ENCODE measurements around the gene IMP4. TPM values are rescaled to one million over a fixed set of nuclear protein-coding genes. Genes with fewer than 3 reads are reported as not detected.

Gene IMP4
- total and polyA plus RNA-seq, 2 of the 4 experiments (the other 2 are of a cell fraction) = 154 to 169 TPM

DNA sequence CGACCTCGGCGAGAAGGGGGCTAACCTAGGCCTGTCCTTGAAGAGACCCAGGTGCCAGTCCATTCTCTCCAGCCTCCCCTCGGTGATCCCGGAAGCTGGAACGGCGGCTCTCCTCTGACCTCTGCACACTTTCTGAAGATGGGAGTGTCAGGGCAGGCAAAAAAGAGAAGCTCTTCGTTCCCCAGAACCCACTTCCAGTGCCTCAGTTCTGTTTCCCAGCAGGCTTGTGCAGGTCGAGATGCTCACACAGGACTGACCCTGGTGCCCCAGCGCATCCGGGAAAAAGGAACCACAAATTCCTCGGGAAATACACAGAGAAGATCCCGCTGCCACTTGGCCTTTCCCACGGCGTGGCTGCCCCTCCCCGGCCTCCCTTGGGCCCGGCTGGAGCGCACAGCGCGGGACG lies 12.5 kb downstream of the IMP4 start:
- ATAC-seq (ENCODE audit: low read depth) = no peak

More for the DNA sequence above, 12.5 kb downstream of the IMP4 start:
- peaks cover 4% of the 10 kb centered on the region; the same call in 1 of the 2 replicates for H4K20me1 ChIP-seq (ENCODE audit: insufficient read depth, low read length)
- ChIA-PET CTCF (interaction anchor here (1.5 kb wide), 1 partner anchor 13 kb away, joined by 8 read pairs; the partner anchor contains the start of gene IMP4), POLR2A (ENCODE audit: unreplicated experiment) (no interaction called here)
- 7% methylated on average over 6 of the region's 21 CpGs; no CpG with 5 or more reads in 1 of the 2 experiments for WGBS, 2 experiments (ENCODE audit: extremely low coverage in 2 of 2, insufficient read length in 1 of 2)
- DNase-seq = no peak
- no peak overlapping the region for H2BK20ac ChIP-seq (ENCODE audit: low read depth, low read length)
- H3K14ac ChIP-seq (replicated peaks; ENCODE audit: low read depth, low read length) = peak overlapping the region; percentile 87
- intact Hi-C loops (cut with micrococcal nuclease) = loop anchor here (1.0 kb wide), 1 partner anchor 12 kb away; no protein-coding TSS in a partner anchor
- peak overlapping the region; percentile 51 to 85; a peak in 2 of 4 replicates for H4K8ac ChIP-seq (ENCODE audit: low read depth in 2 of 2, low read length in 2 of 2)
- H3K27me3 ChIP-seq (ENCODE audit: control insufficient read depth, insufficient read depth, low read length) = no peaks in the 10 kb centered on the region
- peak overlapping the region; percentile 70; the same call in 1 of the 2 replicates for H3K4ac ChIP-seq (ENCODE audit: low read depth, low read length)
- no peaks in the 10 kb centered on the region for H3K36me3 ChIP-seq (ENCODE audit: control insufficient read depth, insufficient read depth, low read length)
- H3K4me3 ChIP-seq (ENCODE audit: insufficient read depth, low read depth, low read length) = peak overlapping the region; percentile 71
- H2BK120ac ChIP-seq (ENCODE audit: low read depth, low read length) = no peak overlapping the region
- in situ Hi-C loops (cut with MboI; ENCODE audit: low sequenced_read_pairs) = loop anchor here (25.0 kb wide), 1 partner anchor 757 kb away; the partner anchor contains the start of gene PLEKHB2
- H2AFZ ChIP-seq (replicated peaks; ENCODE audit: low read length, poor library complexity) = peak overlapping the region; percentile 99
- no peak for TF ChIP-seq MAFK (IDR thresholded peaks at IDR 0.05; ENCODE audit: low read depth, low read length)
- TF ChIP-seq, protein P1, sequence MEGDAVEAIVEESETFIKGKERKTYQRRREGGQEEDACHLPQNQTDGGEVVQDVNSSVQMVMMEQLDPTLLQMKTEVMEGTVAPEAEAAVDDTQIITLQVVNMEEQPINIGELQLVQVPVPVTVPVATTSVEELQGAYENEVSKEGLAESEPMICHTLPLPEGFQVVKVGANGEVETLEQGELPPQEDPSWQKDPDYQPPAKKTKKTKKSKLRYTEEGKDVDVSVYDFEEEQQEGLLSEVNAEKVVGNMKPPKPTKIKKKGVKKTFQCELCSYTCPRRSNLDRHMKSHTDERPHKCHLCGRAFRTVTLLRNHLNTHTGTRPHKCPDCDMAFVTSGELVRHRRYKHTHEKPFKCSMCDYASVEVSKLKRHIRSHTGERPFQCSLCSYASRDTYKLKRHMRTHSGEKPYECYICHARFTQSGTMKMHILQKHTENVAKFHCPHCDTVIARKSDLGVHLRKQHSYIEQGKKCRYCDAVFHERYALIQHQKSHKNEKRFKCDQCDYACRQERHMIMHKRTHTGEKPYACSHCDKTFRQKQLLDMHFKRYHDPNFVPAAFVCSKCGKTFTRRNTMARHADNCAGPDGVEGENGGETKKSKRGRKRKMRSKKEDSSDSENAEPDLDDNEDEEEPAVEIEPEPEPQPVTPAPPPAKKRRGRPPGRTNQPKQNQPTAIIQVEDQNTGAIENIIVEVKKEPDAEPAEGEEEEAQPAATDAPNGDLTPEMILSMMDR (conservative IDR thresholded peaks at IDR 0.05; ENCODE audit: low read depth, low read length) = no peak
- no peak for TF ChIP-seq CEBPB (IDR thresholded peaks at IDR 0.05; ENCODE audit: low read depth, low read length)
- no peak for TF ChIP-seq CHD1 (IDR thresholded peaks at IDR 0.05; ENCODE audit: low read depth, low read length)
- no peak for TF ChIP-seq MXI1 (IDR thresholded peaks at IDR 0.05; ENCODE audit: borderline replicate concordance, low read depth, low read length)
- no peak for TF ChIP-seq RCOR1 (IDR thresholded peaks at IDR 0.05; ENCODE audit: insufficient replicate concordance, low read length)
- TF ChIP-seq BHLHE40 (IDR thresholded peaks at IDR 0.05; ENCODE audit: low read depth, low read length) = no peak
- TF ChIP-seq RFX5 (IDR thresholded peaks at IDR 0.05; ENCODE audit: low read depth, low read length) = no peak
- TF ChIP-seq POLR2A (IDR thresholded peaks at IDR 0.05; ENCODE audit: low read depth, low read length) = no peak
- TF ChIP-seq SMC3 (IDR thresholded peaks at IDR 0.05; ENCODE audit: low read depth, low read length) = no peak
- no peak for TF ChIP-seq NFE2L2 (IDR thresholded peaks at IDR 0.05; ENCODE audit: low read depth, low read length)
- TF ChIP-seq, protein P2, sequence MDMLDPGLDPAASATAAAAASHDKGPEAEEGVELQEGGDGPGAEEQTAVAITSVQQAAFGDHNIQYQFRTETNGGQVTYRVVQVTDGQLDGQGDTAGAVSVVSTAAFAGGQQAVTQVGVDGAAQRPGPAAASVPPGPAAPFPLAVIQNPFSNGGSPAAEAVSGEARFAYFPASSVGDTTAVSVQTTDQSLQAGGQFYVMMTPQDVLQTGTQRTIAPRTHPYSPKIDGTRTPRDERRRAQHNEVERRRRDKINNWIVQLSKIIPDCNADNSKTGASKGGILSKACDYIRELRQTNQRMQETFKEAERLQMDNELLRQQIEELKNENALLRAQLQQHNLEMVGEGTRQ (IDR thresholded peaks at IDR 0.05; ENCODE audit: low read depth, low read length) = no peak
- TF ChIP-seq, protein P3, sequence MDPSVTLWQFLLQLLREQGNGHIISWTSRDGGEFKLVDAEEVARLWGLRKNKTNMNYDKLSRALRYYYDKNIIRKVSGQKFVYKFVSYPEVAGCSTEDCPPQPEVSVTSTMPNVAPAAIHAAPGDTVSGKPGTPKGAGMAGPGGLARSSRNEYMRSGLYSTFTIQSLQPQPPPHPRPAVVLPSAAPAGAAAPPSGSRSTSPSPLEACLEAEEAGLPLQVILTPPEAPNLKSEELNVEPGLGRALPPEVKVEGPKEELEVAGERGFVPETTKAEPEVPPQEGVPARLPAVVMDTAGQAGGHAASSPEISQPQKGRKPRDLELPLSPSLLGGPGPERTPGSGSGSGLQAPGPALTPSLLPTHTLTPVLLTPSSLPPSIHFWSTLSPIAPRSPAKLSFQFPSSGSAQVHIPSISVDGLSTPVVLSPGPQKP (IDR thresholded peaks at IDR 0.05; ENCODE audit: borderline replicate concordance, low read depth, low read length) = no peak
- no peak for TF ChIP-seq FOS (IDR thresholded peaks at IDR 0.05; ENCODE audit: low read depth, low read length)
- TF ChIP-seq RAD21 (IDR thresholded peaks at IDR 0.05; ENCODE audit: low read length) = no peak
- no peak for TF ChIP-seq MAZ (IDR thresholded peaks at IDR 0.05; ENCODE audit: borderline replicate concordance, low read depth, low read length)
- H3K23ac ChIP-seq (ENCODE audit: low read depth, low read length) = peak overlapping the region; percentile 90; the same call in 1 of the 2 replicates
- dilution Hi-C loops (cut with HindIII; ENCODE audit: low sequenced_read_pairs, unreplicated experiment) = no loop called here
- no peak overlapping the region for H2AK5ac ChIP-seq (ENCODE audit: low read depth, low read length)
- peak overlapping the region; percentile 67 for H3K4me2 ChIP-seq (ENCODE audit: low read depth, low read length)
- H3K18ac ChIP-seq (ENCODE audit: low read depth, low read length) = no peak overlapping the region
- H3K79me1 ChIP-seq (ENCODE audit: low read depth in 1 of 2, low read length in 2 of 2) = peaks cover 8 to 28% of the 10 kb centered on the region in 2 experiments; a peak in 3 of 4 replicates
- 0 out of 2 replicates have a peak, but pooled peaks cover 10% of the 10 kb centered on the region for H3K9me1 ChIP-seq (ENCODE audit: insufficient read depth, low read length)
- peak overlapping the region; percentile 32; the same call in 1 of the 2 replicates for H3K9ac ChIP-seq (ENCODE audit: low read depth, low read length)
- peak overlapping the region; percentile 60 for H2AK9ac ChIP-seq (replicated peaks; ENCODE audit: low read depth, low read length, poor library complexity)
- H4K91ac ChIP-seq (ENCODE audit: insufficient read depth, low read depth, low read length) = no peak overlapping the region
- H3K27ac ChIP-seq (ENCODE audit: insufficient read depth, low read length) = peak overlapping the region; percentile 5; the same call in 1 of the 2 replicates
- H2BK5ac ChIP-seq (ENCODE audit: low read depth, low read length, poor library complexity, severe bottlenecking) = no peak overlapping the region
- no peaks in the 10 kb centered on the region; the same call in 1 of the 2 replicates for H3K4me1 ChIP-seq (ENCODE audit: control insufficient read depth, insufficient read depth, low read length)
- H3K56ac ChIP-seq (ENCODE audit: extremely low read depth, insufficient read depth, low read length) = no peak overlapping the region
- H2BK15ac ChIP-seq (ENCODE audit: low read depth, low read length) = no peak overlapping the region
- no peaks in the 10 kb centered on the region for H3K9me3 ChIP-seq (ENCODE audit: control insufficient read depth, insufficient read depth, low read length)
- BruUV-seq (replicated peaks) = no TSS peak
- H4K5ac ChIP-seq (ENCODE audit: low read depth, low read length) = no peak overlapping the region
